ENCODE data around the gene GCLC. TPM values are rescaled to one million over a fixed set of nuclear protein-coding genes. Genes with fewer than 3 reads are reported as not detected.
A peak's percentile ranks its signal among the peaks of the same experiment; 100 is the strongest.
"Not testable (repeated sequence)": the region's sequence is repeated elsewhere in the genome, so short reads cannot be mapped to it uniquely, and the experiment has no call there.

The GCLC gene
- total RNA-seq, 1 donor from 2014 or later: 7.8 TPM

DNA sequence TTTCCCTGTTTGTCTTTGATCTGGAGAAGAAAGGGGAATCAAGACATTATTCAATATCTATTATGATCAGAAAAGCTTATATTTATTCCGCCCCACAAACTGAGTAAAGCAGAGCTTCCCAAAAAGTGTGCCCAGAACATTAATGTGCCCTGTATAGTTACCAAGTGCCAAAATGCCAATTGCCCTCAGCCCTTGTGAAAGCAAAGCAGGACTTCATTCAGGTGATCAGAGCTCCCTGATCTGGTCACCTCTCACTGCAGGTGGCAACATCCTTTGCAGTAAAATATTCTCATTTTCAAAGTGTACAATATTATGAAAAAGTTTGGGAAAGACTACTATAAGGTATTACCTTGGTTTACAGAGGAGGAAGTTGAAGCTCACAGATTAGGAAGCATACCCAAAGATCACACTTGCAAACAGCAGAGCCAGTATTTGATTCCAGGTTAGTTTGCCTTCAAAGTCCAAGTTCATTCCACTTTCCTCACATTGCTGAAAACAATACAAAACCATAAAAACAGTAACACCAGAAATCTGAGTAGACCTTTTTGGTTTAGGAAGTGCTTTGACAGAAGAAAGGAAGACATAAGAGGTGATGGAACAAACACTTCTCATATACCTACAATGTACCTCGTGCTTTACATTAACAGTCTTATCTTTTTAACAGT, 19.6 kb upstream of the GCLC start:
- DNase-seq (ENCODE audit: low read depth): no peak

DNA sequence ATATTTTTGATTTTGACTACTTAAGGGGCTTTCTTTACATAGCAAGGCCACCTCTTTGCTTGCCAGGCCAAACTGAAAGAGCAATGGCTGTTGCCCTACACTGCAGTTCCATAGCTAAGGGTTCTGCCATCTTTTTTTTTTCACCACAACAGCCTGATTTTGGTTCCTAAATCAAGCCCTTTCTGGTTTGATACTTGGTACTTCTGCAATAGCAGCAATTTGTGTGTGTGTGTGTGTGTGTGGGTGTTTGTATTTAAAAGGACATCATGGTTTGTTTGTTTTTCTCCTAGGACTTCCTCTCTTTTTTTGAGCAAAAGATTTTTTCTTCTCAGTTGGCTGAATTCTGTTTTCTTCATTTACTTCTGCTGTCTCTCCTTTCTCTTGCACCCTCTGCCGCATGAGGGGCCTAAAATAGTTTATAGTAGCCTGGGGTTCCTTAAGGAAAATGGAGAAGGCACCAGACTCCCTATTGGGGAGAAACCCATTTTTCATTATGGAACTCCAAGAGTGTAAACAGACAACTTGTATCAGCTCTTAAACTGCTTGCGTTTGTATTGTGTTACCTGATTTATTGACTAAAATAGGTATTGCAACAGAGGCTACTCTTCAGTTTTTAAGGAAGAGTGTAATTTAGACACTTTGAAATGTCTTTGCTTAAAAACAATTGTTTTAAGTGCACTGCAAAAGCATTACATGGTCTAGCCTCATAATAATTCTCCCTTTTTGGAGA, 12.2 kb upstream of the GCLC start:
- DNase-seq (ENCODE audit: low read depth): no peak

DNA sequence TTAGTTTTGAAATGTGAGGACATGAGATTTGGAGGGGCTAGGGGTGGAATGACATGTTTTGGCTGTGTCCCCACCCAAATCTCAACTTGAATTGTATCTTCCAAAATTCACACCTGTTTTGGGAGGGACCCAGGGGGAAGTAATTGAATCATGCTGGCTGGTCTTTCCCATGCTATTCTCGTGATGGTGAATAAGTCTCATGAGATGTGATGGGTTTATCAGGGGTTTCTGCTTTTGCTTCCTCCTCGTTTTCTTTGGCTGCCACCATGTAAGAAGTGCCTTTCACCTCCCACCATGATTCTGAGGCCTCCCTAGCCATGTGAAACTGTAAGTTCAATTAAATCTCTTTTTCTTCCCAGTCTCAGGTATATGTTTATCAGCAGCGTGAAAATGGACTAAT, 8.7 kb upstream of the GCLC start:
- not testable (repeated sequence) for DNase-seq (ENCODE audit: low read depth)

DNA sequence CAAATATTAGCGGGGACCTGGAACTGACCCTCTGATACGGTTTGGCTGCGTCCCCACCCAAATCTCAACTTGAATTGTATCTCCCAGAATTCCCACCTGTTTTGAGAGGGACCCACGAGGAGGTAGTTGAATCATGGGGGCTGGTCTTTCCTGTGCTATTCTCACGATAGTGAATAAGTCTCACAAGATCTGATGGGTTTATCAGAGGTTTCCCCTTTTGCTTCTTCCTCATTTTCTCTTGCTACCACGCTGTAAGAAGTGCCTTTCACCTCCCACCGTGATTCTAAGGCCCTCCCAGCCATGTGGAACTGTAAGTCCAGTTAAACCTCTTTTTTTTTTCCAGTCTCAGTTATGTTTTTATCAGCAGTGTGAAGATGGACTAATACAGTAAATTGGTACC, 6.8 kb upstream of the GCLC start:
- not testable (repeated sequence) for DNase-seq (ENCODE audit: low read depth)

DNA sequence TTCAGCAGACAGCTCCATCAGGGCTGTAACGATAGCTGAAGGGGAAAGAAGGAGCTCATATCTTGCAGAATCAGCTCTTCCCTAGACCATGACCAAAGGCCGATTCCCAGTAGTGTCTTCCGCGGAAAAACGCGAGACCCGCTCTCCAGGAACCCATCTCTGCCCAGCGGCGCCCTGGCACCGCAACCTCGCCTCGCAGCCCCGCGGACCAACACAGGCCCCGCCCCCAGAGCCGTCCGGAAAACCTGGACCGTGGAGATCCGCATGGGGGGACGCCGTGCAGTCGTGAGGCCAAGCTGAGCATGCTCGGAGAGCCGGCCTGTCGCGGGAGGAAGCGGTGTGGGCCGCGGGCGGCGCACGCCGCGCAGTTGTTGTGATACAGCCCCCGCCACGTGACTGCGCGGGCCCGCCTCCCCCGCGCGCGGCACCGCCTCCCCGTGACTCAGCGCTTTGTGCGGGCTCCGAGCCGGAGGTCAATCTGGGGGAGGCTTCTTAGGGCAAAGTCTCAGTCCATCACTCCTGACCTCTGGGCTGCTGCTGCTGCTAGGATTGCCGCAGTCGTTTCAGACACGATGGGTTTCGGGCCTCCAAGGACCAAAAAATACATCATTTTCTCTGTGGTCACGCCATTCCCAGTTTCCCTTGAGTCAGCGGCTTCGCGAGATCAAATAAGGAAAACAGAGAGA, 3.1 kb upstream of the GCLC start:
- peak; percentile 96 for DNase-seq (ENCODE audit: low read depth)

DNA sequence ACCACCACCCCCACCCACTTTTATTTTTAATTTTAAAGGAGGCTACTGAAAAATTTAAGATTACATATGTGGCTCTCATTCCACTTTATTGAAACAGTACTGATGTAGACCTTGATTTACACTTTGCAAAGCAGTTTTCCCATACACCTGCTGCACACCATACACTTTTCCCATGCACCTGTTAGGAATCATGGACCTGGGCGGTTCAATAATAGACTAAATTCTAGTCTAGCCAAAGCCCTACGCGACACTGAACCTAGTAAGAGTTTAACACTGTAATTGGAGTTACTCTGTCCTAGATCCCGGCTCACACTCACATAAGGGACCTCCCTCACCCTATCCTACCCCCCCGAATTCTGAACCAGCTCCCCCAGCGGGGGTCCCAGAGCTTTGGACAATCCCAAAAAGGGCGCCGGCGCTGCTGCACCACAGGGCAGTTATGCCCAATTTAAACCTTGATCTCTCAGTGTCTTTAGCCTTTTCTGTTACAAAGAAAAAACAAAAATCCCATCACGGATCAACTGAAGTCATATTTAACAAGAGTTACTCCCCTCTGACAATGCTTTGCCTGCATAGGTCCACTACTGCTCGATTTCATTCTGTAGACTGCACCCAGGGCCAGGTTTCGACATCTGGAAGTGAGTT, 2.4 kb upstream of the GCLC start:
- no peak for DNase-seq (ENCODE audit: low read depth)

DNA sequence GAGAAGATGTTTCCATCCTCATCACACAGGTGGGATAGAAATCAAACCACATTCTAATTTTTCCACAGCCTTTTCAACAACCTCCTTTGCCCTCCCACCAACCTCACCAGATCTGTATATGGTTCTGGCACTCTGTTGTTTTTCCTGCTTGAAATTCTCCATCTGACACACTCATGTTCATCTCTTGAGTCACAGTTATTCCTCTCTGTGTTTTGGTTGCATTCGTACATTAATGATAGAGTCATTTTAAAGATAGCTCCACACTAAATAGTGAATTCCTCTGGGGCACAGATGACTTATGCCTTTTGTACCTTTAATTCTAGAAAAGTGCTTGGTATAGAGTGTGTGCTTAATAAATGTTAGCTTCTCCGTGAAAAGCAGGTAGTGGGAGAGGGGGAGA, 1.4 kb upstream of the GCLC start:
- DNase-seq (ENCODE audit: low read depth): no peak

DNA sequence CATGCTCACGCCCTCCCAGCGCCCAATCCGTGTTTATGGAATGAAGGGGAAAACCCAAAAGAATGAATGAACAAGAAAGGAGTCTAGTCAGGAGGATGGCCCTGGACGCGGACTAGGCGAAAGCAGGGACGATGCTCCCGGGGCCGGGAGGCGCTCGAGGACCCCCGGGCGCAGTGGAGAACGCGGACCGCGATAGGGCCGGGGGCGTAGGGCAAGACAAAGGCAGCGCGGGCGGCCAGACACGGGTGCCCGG, 758 bp downstream of the GCLC start:
- peak; percentile 6 for DNase-seq (ENCODE audit: low read depth)

DNA sequence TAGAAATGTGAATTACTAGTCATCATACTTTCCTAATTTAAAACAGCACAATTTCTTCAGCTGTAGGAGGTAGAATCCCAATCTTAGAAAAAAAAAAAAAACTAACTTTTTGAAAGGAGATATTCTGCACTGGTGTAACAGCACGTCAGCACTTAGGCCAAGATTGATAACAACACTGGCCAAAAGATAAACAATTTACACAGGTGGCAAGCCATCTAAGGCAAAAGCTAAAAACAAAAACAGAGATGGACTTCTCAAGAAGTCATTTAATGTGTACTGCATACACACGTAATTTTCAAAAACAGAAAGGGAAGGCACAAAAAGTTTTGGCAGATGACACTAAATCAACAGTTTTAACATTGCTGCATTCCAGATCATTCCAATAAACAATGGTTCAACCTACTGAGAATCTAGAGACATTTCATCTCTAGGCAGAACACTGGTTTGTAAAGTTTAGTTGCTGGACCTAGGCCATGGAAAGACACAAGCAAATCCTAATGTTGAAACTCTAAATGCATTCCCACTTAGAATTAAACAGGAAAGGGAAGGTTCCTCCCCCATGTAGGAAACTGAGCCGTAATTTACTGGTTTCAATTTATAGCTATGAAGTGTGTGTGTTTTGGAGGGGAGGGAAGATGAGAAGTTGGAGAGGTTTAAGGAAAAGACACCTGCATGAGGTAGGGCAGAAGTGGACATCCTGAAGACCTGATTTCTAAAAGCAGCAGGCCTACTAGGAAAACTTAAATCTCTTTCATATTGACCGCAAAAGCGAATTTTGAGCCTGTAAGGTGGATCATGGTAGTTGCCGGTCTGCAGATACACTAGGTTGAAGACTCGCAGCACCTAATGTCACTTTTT, 1.3 kb downstream of the GCLC start:
- DNase-seq (ENCODE audit: low read depth): no peak

DNA sequence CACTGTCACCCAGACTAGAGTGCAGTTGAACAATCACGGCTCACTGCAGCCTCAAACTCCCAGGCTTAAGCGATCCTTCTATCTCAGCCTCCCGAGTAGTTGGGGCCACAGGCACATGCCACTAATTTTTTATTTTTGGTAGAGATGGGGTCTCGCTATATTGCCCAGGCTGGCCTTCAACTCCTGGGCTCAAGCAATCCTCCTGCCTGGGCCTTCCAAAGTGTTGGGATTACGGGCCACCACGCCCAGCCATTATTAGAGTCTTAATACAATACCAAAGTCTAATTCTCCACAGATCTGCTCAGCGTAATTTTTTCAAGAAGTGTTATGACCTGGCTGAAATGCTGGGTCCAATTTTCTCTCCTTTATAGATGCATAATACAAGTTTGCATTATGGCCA, 3.0 kb downstream of the GCLC start:
- no peak for DNase-seq (ENCODE audit: low read depth)

DNA sequence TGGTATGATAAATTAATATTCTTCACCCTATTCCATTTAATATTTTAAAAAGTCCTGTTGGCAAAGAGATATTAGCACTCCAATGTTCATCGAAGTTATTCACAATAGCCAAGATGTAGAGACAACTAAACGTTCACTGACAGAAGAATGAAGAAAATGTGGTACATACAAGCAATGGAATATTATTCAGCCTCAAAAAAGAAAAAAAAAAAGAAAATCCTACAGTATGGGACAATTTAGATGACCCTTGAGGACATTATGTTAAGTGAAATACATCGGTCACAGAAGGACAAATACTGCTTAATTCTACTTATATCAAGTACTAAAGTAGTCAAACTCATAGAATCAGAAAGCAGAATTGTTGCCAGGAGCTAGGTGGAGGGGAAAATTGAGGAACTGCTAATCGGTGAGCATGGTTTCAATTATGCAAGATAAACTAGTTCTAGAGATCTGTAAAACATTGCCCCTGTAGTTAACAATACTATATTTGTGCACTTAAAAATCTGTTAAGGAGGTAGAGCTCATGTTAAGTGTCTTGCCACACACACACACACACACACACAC, 4.7 kb downstream of the GCLC start:
- no peak for DNase-seq (ENCODE audit: low read depth)

DNA sequence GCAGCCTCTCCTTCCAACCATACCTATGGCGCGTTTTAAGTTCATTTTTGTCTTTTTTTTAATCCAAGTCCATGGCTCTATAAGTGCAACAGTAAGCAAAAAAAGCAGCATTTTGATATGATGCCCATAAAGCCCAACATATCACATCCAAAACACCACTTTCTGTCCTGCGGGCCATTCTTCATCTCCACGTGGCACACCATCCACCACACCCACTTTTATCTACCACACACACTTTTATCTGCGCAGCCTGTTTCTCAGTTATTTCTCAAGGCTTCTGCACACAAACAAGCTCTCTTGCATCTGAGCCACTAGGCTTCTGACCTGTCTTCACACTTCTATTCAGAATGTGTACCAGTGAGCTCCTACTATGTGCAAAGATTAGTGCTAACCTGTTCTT, 5.3 kb downstream of the GCLC start:
- no peak for DNase-seq (ENCODE audit: low read depth)

DNA sequence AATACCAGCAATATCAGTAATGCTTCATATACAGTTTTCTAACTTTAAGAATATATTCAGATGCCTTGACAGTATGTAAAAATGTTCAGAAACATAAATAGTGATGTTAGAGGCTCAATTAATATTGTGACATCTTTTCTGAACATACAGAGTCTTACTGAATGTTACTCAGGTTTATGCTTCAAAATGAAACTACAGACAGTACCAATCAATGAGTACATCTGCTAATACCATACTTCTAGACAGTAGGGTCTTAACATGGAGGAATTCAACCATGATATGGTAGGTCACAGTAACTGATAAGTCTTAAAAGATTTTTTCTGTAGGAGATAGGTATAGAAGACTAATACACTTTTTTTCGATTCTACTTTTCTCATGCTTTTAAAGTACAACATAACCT, 8.3 kb downstream of the GCLC start:
- no peak for DNase-seq (ENCODE audit: low read depth)

DNA sequence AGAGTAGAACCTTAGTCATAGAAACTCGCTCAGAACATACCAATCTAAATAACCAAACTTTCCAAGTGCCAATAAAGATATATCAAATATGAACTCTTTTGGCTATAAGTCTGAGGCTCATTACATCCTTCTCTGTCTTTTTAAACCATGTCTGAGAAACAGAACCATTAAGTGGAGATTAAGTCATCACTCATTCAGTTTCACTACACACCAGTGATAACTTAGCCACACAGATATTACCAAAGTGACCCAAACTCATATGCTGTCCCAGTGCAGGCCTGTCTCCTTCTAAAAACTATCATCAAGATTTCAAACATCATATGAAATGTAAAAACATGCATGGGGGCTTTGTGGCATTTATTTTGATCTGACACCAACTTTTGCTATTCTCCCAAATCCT, 12.0 kb downstream of the GCLC start:
- DNase-seq (ENCODE audit: low read depth): no peak

DNA sequence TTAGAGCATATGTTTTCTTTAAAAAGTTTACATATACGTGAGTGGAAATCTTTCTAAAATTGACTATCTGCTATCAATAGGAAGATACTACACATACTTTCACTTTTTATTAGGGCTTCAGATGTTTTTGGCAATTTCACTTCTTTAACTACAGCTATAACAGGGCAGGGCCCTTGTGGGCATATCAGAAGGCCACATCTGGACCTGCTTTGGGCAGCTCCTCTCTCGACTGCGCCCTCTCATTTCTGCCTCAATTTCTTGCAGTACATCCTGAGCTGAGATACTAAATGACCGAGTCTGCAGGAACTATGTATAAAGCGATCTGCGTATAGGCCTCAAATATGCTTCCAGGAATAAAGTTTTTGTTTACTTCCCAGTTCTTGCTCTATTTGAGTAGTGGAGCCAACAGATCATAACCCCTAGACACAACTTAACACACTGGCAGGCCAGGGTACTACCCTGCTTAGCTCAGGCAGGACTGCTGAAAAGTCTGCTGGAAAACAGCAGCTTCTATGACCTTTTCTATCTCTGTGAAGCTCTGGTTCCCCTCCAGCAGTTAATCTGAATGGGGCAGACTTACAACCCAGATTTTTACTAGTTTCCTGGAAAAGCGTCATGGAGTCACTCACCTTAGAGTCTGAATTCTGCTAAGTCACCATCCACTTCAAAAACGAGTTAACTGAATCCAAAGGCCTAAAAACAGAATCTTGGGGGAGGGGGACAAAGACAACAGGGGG, 12.7 kb downstream of the GCLC start:
- DNase-seq (ENCODE audit: low read depth): no peak

DNA sequence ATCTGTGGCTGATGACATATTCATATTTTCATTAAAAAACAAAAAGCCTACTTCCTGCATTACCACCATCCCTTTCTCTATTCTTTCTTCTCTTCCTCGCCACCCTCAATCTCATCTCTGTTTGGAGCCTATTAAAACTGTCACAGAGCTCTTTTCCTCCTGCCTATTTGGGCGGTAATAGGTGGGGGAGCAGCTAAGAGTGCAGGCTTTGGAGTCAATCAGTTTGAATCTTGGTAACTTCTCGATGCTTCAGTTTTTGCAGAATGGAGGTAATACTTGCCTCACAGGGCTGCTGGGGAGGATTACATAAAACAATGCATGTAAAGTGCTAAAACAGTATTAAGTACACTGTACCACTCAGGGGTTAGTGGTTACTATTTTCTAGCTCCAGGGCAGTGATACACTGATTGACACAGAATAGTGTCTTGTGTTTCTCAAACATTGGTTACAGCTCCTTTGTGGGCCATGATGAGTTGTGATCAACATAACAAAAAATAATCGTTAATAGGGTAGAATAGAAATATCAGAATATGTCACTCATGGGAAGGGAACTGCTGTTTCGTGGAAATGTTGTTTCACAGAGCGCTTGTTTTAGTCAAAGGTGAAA, 14.0 kb downstream of the GCLC start:
- no peak for DNase-seq (ENCODE audit: low read depth)

DNA sequence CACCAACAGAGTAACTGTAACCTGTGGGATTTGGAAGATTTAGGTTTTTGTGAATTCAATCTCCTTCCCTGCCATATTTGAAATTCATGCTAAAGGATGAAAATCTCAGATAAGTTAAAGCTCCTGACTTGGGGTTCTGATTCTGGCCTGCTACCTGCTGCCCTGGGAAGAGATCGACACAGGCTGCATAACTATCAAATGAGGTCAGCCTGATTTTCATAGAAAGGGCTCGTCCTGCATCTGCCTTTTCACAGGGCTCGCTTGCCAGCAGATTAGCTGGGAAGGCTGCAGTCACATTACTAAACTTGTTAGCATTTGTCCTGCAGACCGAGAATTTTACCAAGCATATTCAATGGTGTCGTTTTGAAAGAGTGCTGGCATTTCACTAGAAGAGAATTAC, 14.6 kb downstream of the GCLC start:
- DNase-seq (ENCODE audit: low read depth): peak; percentile 18

DNA sequence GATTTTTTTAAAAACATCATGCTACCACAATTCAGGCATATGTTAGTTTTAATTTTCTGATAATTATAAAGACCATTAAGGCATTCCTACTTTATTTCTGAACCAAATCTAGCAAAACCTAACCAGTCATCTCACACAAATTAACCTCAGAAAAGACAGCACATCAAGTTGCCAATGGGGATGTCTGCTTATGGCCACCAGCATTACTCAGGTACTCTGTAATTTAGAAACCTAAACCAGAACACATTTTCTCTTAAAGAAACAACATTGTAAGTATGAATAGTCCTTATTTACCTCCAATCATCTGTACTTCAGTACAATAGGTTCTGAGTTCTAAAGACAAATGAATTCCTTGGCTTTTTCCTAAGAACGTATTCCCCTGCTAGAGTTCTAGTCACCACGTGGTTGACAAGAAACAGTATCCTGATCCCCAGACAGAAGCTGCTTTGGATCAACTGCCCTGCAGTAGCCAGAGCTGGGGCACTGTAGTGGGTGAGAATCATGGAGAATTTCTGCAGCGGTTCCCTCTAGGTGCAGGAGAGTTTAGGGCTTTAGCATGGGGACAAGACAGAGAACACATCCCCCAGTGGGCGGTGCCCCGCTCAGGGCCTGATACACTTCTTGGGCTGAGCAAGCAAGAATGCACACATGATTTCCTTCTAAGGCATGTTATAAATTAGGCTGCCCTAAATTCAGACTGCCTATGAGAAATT, 15.4 kb downstream of the GCLC start:
- no peak for DNase-seq (ENCODE audit: low read depth)

DNA sequence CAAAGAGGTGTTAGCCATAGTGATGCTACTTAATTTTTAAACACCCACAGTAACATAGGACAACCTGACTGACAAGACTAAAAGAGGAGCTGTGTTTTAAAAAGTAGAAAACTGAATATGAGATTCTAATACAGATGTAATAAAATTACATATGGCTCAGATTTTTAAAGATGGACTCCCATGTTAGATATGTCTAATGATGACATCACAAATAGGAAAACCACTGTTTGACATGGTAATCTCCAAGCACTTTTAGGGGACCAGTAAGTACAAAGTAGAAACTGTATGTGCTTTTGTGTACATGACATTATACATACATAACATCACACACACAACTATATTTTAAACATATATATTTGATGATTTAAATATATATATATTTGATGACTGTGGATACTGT, 16.8 kb downstream of the GCLC start:
- DNase-seq (ENCODE audit: low read depth): no peak

Measured in myocyte (in vitro differentiated cells).